Astrocyte of the spinal cord (primary cell): ENCODE results near the gene RPS15.

Experiments
- DNase-seq: peaks from one replicate; pipeline ENCODE4 v3.0.0; 2011; ENCODE audit warnings: low read depth, low spot score
- H3K4me3 ChIP-seq: 2 replicates; pipeline ENCODE4 v1.5.1; 2011; ENCODE audit warnings: low read depth, mild to moderate bottlenecking, low read length, moderate library complexity
- CTCF ChIP-seq: IDR thresholded peaks from 2 replicates; pipeline ENCODE4 v1.5.1; 2012; ENCODE audit warnings: low read depth, mild to moderate bottlenecking, low read length, inconsistent platforms
- in situ Hi-C: cut with HindIII; loops from 2 replicates; pipeline ENCODE4 v1.10.0; 2017; ENCODE audit warnings: low sequenced_read_pairs

The RPS15 gene

GRCh38 chr19:1429750-1430149 is 8.4 kb upstream of the RPS15 start:
- no peak overlapping the region for H3K4me3 ChIP-seq
- in situ Hi-C loops, result no loop called here
- no peak for TF ChIP-seq CTCF
- DNase-seq, result no peak

GRCh38 chr19:1430246-1430645 is 8.0 kb upstream of the RPS15 start:
- no peak for DNase-seq
- in situ Hi-C loops, result no loop called here
- no peak for TF ChIP-seq CTCF
- no peak overlapping the region for H3K4me3 ChIP-seq

- in situ Hi-C loops, result no loop called here
- TF ChIP-seq CTCF, result no peak
- no peak overlapping the region for H3K4me3 ChIP-seq
- no peak for DNase-seq
These were observed 6.3 kb upstream of the RPS15 start for GRCh38 chr19:1431759-1432506.

- TF ChIP-seq CTCF, result no peak
- H3K4me3 ChIP-seq, result no peak overlapping the region
- in situ Hi-C loops, result no loop called here
- DNase-seq, result no peak
These were observed 5.7 kb upstream of the RPS15 start for GRCh38 chr19:1432507-1432887.

- DNase-seq, result no peak
- in situ Hi-C loops, result no loop called here
- TF ChIP-seq CTCF, result no peak
- H3K4me3 ChIP-seq, result no peak overlapping the region
These were observed 4.8 kb upstream of the RPS15 start for GRCh38 chr19:1433119-1434039.

GRCh38 chr19:1434040-1434366 is 4.2 kb upstream of the RPS15 start:
- in situ Hi-C loops, result no loop called here
- DNase-seq, result no peak
- no peak overlapping the region for H3K4me3 ChIP-seq
- no peak for TF ChIP-seq CTCF
